Middle frontal gyrus (tissue), 1 donor: ENCODE measurements around the gene RAPH1.

Source experiments
- DNase-seq: peaks from one replicate; pipeline ENCODE4 v3.0.0-alpha.2; 2015; ENCODE audit warnings: low spot score; ENCODE audit errors: extremely low spot score

Gene RAPH1

DNA sequence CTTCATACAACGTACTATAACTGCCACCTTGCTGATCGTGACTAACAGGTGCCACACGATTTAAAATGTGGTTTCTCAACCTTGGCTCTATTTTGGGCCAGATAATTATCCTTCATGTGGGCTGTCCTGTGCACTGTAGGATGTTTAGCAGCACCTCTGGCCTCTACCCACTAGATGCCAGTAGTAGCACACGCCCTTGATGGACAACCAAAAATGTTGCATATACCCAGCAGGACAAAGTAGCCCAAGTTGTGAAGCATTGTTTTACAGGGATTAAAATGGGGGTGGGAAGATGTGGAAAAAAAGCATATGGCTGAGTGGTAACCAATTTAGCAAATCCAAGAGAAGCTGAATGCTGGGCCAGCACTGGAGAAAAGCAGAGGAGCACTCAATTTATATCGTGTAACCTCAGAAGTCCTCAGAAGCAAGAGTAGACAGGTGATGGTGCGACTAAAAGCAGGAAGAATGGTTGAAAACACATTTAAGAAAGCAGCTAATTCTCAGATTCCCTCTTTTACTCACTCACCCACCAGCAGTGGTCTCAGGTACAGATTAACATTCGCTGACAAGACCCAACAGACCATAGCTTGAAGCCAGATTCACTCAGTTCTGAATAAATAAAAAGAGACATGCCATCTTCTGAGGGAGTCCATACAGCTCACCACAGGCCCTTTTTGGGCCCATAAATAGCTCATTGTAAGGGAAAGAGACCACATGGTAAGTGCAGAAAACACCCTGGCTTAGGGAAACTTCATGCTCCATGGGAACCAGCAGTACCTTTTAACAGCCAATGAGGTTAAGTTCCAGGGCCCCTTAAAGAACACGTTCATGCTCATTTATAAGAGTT is 50.6 kb downstream of the RAPH1 start:
- no peak for DNase-seq

GRCh38 chr2:203480623-203481022 is 54.5 kb downstream of the RAPH1 start:
- DNase-seq, result no peak

GRCh38 chr2:203476881-203477280 is 58.2 kb downstream of the RAPH1 start:
- DNase-seq, result no peak

- no peak for DNase-seq
Measured at GRCh38 chr2:203471323-203471722, 63.8 kb downstream of the RAPH1 start.

DNA sequence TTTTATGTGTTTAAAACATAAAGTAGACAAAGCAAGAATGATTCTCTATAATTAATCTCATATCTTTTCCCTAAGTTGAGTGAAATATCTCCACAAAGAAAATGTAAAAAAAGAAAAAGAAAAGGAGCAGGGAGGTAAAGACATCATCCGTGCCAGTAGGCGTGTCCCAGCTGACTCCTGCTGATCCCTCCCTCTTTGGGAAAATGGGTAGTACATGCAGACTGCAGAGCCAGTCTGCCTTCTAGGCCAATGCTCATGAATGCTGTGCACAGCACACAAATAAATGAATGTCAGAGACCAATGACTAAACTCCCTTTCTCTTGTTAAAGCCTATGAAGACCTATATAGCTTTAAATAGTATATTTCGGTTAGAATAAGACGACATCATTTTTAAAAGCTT is 64.7 kb downstream of the RAPH1 start:
- no peak for DNase-seq

DNA sequence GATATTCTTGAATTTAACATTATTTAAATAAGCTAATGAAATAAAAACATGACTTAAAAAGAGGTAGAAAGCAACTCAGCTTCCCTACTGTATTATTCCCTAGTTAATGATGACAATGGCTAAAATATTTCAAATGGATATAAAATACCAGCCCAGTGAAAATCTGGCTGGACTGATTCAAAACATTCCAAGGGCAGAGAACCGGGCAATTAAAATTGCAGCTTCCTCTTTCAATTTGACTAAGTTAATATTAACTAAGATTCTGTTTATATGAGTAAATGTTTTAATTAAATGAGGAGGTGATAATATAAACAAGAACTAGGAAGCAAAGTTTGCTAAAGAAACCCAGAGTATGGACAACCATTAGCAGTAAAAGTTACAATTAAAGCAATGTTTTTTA is 65.6 kb downstream of the RAPH1 start:
- DNase-seq, result no peak

- no peak for DNase-seq
Measured at GRCh38 chr2:203463266-203463678, 71.8 kb downstream of the RAPH1 start.

DNA sequence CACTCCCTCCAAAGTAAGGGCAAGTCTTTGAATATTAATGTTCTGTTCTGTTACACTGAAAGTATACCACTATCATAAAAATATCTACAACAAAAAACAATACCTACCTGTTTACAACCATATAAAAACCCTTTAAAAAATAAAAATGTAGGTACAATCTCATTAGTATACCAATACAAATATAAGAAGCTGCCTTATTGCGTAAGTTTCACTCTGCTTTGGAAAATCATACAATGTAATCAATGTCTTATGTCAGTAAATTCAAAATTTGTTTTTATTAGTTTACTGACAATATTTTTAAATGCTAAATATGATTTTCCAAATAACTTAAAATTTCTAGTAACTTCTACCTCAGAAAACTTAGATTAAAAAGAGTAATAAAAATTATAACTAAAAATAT is 72.8 kb downstream of the RAPH1 start:
- DNase-seq, result no peak

DNA sequence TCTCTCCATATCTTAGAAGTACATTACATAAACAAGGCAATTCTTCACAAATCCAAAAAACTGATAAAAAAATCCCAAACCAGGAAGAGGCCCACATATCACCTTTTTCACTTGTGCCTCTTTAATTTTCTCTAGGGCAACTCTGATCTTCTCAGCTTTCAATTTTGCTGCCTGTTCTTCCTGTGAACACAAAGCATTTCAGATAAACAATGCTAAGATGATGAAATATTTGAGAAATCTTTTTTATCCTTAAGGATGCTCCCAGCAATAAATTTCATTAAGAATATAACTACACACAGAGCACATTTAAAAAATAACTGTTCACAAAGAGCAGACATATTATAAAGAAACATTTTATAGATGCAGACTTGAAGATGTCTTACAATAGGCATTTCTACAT is 73.4 kb downstream of the RAPH1 start:
- DNase-seq, result no peak

DNA sequence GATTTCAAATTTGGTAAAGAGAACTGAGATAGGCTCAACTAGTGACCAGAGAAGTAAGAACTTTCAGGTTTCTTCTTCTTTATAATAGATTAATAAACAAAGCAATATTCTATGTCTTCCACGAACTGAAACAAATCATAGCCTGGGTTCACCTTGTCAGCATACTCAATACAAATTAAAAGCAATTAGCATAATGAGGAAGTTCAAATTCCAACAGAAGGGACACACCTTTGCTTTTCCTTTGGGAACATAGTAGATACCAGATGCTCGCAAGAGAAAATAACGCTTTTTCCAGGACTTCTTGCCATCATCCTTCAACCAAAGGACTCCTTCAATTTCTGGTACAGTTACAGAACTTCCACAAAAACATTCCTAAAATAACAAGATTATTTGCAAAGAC is 79.9 kb downstream of the RAPH1 start:
- DNase-seq, result no peak

GRCh38 chr2:203453858-203454451 is 81.1 kb downstream of the RAPH1 start:
- no peak for DNase-seq

GRCh38 chr2:203451689-203452088 is 83.4 kb downstream of the RAPH1 start:
- no peak for DNase-seq

- DNase-seq, result no peak
Measured at GRCh38 chr2:203451011-203451410, 84.1 kb downstream of the RAPH1 start.

GRCh38 chr2:203450561-203450960 is 84.5 kb downstream of the RAPH1 start:
- no peak for DNase-seq

DNA sequence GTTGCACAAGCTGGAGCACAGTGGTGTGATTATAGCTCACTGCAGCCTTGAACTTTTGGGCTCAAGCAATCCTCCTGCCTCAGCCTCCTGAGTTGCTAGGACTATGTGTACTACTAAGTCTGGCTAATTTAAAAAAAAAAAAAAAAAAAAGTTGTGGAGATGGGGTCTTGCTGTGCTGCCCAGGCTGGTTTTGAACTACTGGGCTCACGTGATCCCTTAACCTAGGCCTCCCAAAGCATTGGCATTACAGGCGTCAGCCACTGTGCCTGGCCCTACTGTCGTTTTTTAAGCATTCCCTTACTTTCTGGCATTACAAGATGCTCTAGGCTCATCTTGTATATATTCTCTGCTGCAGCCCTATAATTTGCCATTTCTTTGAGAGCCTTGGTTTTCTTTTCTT is 88.3 kb downstream of the RAPH1 start:
- DNase-seq, result no peak

GRCh38 chr2:203446071-203446481 is 89.0 kb downstream of the RAPH1 start:
- DNase-seq, result no peak

- no peak for DNase-seq
Measured at GRCh38 chr2:203444738-203445137, 90.4 kb downstream of the RAPH1 start.

- no peak for DNase-seq
Measured at GRCh38 chr2:203442463-203442862, 92.6 kb downstream of the RAPH1 start.

GRCh38 chr2:203441463-203441862 is 93.6 kb downstream of the RAPH1 start:
- no peak for DNase-seq

DNA sequence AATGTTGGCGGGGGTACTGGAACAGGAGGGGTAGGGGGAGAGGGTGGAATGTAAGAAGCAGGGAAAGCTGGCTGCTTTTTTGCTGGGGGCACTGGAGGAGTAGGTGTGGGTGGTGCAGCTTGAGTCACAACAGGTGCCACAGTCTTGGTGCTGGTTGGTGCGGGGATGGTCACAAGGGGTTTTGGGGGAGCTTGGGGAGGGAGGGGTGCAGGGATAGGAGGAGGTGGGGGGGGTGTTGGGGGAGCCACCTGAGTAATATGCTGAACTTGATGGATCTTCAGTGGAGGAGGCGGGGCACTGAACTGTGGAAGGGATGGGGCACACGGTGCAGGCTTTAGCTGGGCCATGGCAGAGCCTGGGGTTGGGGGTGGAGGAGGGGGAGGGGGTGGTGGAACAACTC is 94.4 kb downstream of the RAPH1 start:
- DNase-seq, result no peak

DNA sequence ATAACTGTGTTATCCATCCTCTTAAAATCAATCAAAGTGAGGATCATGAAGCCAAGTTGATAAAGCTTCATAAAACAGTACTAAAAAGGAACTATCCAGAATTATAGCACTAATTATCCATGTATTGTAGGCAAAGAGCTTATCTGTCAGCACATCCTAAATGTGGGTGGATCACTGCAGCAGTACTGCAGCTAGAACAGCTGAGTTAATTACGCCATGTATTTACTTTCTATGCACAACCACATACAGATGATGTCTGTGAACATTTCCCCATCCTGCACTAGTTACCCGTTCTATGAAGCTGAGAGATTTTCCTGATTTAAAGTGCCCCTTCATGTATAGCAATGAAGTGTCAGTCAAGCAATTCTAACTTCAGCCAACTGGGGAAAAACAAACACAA is 96.6 kb downstream of the RAPH1 start:
- no peak for DNase-seq

DNA sequence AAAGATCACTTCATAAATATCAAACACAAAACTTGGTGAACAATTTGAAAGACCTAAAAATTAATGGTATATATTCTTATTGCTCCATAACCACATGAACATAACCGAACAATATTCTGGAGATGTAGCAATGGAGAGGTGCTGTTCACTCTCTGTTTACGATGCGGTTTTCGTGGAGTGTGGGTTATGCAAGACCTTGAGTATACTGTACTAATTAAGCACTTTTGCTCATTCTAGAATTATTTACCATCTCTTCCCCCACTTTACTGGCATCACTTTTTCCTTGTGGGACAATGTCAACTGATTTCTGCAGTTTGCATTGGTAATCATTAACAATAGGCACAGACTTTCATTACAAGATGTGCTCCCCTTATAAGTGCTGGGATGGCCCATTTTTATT is 97.6 kb downstream of the RAPH1 start:
- DNase-seq, result no peak

- no peak for DNase-seq
Measured at GRCh38 chr2:203436496-203436895, 98.6 kb downstream of the RAPH1 start.
